Thyroid gland (tissue), 4 donors: Measurements from ENCODE around the gene TMEM176A. TPM values are rescaled to one million over a fixed set of nuclear protein-coding genes. Genes with fewer than 3 reads are reported as not detected.

Source experiments
- DNase-seq, 2 donors: peaks; one replicate each; pipeline ENCODE4 v3.0.0-alpha.2; 2019
- H3K27ac ChIP-seq, 3 donors: fragments of 200-600 bp; sonication (generic); 1 replicate in 2 of 3; 2 replicates in 1 of 3; pipeline ENCODE4 v1.5.1; 2016 to 2019; ENCODE audit warnings: mild to moderate bottlenecking in 1 of 3, moderate library complexity in 1 of 3
- H3K27me3 ChIP-seq: fragments of 200-600 bp; sonication (generic); one replicate; pipeline ENCODE4 v1.5.1; 2019
- H3K36me3 ChIP-seq, 2 donors: fragments of 200-600 bp; sonication (generic); one replicate each; pipeline ENCODE4 v1.5.1; 2016 to 2019
- H3K4me1 ChIP-seq, 2 donors: fragments of 200-600 bp; sonication (generic); one replicate each; pipeline ENCODE4 v1.5.1; 2017 to 2019
- H3K4me3 ChIP-seq, 3 donors: fragments of 200-600 bp; sonication (generic); replicated peaks in 1 of 3; 1 replicate in 2 of 3; 2 replicates in 1 of 3; pipeline ENCODE4 v1.5.1; 2016; ENCODE audit warnings: mild to moderate bottlenecking in 1 of 3
- H3K9me3 ChIP-seq: fragments of 200-600 bp; sonication (generic); one replicate; pipeline ENCODE4 v1.5.1; 2017
- POLR2A ChIP-seq, 2 donors: fragments of 450-650 bp; IDR thresholded peaks; one replicate each; pipeline ENCODE4 v1.6.1; 2017; ENCODE audit warnings: antibody characterized with exemption in 2 of 2, mild to moderate bottlenecking in 2 of 2, moderate library complexity in 1 of 2
- WGBS, 2 donors: methylation state at CpG; one replicate each; pipeline ENCODE4 v1.1.5; 2017; 5-methylcytosine and 5-hydroxymethylcytosine counted together
- intact Hi-C: fragments of 100-400 bp; cut with DNase I; formaldehyde crosslinking; loops from one replicate; pipeline ENCODE4 v1.15.1; 2023
- total RNA-seq, 4 donors: library from RNA; depleted of rRNA; stranded (reverse); fragments of >200 nt; gene quantifications; one replicate each; pipeline ENCODE4 v1.2.3, GENCODE V29; 2016
- TF ChIP-seq, protein P1 (sequence below), 6 experiments: fragments of 200-600 bp in 3 of 6; fragments of 450-650 bp in 3 of 6; sonication (generic) in 3 of 6; IDR thresholded peaks; one replicate each; pipeline ENCODE4 v1.5.1; 2016 to 2019; ENCODE audit warnings: antibody characterized with exemption in 6 of 6, mild to moderate bottlenecking in 2 of 6, inconsistent platforms in 1 of 6, moderate library complexity in 1 of 6

Gene TMEM176A
- total RNA-seq, 4 donors from 2014 or later, result 3.7 to 34.0 (median 14.7) TPM

GRCh38 chr7:150780292-150780691 lies 20.3 kb upstream of the TMEM176A start:
- Histone ChIP-seq H3K27ac (no peak overlapping the region), H3K4me1 (no peaks in the 10 kb centered on the region), H3K27me3 (no peaks in the 10 kb centered on the region), H3K9me3 (no peaks in the 10 kb centered on the region), H3K4me3 (no peak overlapping the region), H3K36me3 (no peaks in the 10 kb centered on the region)
- no peak for DNase-seq
- TF ChIP-seq, protein P1, sequence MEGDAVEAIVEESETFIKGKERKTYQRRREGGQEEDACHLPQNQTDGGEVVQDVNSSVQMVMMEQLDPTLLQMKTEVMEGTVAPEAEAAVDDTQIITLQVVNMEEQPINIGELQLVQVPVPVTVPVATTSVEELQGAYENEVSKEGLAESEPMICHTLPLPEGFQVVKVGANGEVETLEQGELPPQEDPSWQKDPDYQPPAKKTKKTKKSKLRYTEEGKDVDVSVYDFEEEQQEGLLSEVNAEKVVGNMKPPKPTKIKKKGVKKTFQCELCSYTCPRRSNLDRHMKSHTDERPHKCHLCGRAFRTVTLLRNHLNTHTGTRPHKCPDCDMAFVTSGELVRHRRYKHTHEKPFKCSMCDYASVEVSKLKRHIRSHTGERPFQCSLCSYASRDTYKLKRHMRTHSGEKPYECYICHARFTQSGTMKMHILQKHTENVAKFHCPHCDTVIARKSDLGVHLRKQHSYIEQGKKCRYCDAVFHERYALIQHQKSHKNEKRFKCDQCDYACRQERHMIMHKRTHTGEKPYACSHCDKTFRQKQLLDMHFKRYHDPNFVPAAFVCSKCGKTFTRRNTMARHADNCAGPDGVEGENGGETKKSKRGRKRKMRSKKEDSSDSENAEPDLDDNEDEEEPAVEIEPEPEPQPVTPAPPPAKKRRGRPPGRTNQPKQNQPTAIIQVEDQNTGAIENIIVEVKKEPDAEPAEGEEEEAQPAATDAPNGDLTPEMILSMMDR (IDR thresholded peaks at IDR 0.05), result no peak
- no peak for TF ChIP-seq POLR2A (IDR thresholded peaks at IDR 0.05)
- 67 to 71% methylated on average over 3 of the region's 3 CpGs for WGBS, 2 donors
- intact Hi-C loops, result no loop called here

- no peak overlapping the region for H3K4me3 ChIP-seq
- intact Hi-C loops, result no loop called here
- H3K36me3 ChIP-seq, result no peaks in the 10 kb centered on the region
- DNase-seq, result no peak
- WGBS, 2 donors, result 32 to 56% methylated on average over 3 of the region's 3 CpGs
- no peaks in the 10 kb centered on the region for H3K27me3 ChIP-seq
- H3K9me3 ChIP-seq, result no peaks in the 10 kb centered on the region
- no peaks in the 10 kb centered on the region for H3K4me1 ChIP-seq
- TF ChIP-seq POLR2A (IDR thresholded peaks at IDR 0.05), result no peak
- TF ChIP-seq, protein P1 (IDR thresholded peaks at IDR 0.05), result no peak
- H3K27ac ChIP-seq, result no peak overlapping the region
Observed at GRCh38 chr7:150781103-150781502, 19.5 kb upstream of the TMEM176A start.

GRCh38 chr7:150781961-150782360 lies 18.6 kb upstream of the TMEM176A start:
- H3K9me3 ChIP-seq, result no peaks in the 10 kb centered on the region
- H3K4me3 ChIP-seq, result no peak overlapping the region
- WGBS, 2 donors, result 97 to 100% methylated on average over 2 of the region's 2 CpGs
- DNase-seq, result no peak
- intact Hi-C loops, result no loop called here
- H3K27me3 ChIP-seq, result no peaks in the 10 kb centered on the region
- H3K27ac ChIP-seq, result no peak overlapping the region
- H3K36me3 ChIP-seq, result no peaks in the 10 kb centered on the region
- H3K4me1 ChIP-seq, result no peaks in the 10 kb centered on the region
- TF ChIP-seq, protein P1 (IDR thresholded peaks at IDR 0.05), result no peak
- no peak for TF ChIP-seq POLR2A (IDR thresholded peaks at IDR 0.05)

DNA sequence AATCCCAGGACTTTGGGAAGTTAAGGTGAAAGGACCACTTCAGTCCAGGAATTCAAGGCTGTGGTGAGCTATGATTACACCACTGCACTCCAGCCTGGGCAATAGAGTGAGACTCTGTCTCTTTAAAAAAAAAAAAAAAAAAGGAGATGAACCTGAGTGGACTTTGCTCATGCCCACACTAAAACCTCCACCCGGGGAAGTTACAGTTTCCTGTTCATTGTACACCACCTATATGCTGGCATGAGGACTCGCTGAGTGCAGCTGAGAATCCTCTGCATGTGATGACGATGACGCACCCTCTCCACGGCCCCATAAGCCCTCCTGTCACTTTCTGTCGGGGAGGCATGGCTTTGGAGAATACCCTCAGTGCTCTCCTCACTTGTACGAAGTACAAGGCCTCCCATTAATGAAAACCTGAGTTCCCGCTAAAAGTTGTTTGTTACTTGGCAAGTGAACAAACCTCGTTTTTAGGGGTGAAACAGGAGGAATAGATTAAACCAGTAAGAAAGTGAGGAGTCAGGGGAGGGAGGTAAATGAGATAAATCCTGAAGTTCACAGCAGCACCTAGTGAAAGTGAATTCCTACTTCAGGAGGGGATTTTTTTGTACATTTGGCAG lies 16.3 kb upstream of the TMEM176A start:
- H3K27me3 ChIP-seq, result no peaks in the 10 kb centered on the region
- H3K4me3 ChIP-seq, result no peak overlapping the region
- 64% methylated on average over 9 of the region's 9 CpGs for WGBS, 2 donors
- TF ChIP-seq POLR2A (IDR thresholded peaks at IDR 0.05), result no peak
- TF ChIP-seq, protein P1 (IDR thresholded peaks at IDR 0.05), result no peak
- peaks cover 0 to 7% of the 10 kb centered on the region in 2 donors for H3K4me1 ChIP-seq
- no peak for DNase-seq
- no peaks in the 10 kb centered on the region for H3K36me3 ChIP-seq
- H3K27ac ChIP-seq, result peak overlapping the region in 1 of 3 donors; percentile 11
- no peaks in the 10 kb centered on the region for H3K9me3 ChIP-seq
- intact Hi-C loops, result no loop called here

DNA sequence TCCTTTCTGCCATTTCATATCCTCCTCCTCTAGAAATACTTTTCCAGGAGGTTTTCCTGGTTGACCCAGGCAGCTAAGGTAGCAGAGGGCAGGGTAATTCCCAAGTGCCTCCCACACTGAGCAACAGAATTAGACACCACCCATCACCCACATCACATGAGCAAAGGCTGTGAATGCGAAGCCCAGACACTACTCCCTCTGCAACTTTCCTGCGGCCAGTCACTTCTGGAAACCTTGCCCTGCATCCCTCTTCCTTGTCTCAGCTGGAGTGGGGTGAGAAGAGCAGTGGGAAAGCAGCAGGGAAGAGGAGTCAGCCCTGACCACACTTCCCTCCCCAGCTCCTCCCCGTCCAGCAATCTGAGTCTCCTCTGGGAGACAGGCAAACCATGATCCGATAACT lies 15.6 kb upstream of the TMEM176A start:
- WGBS, 2 donors, result 63 to 82% methylated on average over 4 of the region's 4 CpGs
- Histone ChIP-seq H3K27me3 (no peaks in the 10 kb centered on the region), H3K4me3 (no peak overlapping the region), H3K4me1 (peaks cover 0 to 7% of the 10 kb centered on the region in 2 donors), H3K9me3 (no peaks in the 10 kb centered on the region), H3K36me3 (no peaks in the 10 kb centered on the region), H3K27ac (no peak overlapping the region)
- intact Hi-C loops, result no loop called here
- DNase-seq, result no peak
- TF ChIP-seq POLR2A (IDR thresholded peaks at IDR 0.05), result no peak
- TF ChIP-seq, protein P1 (IDR thresholded peaks at IDR 0.05), result no peak
